ENCODE measurements around the gene UBQLN4. TPM values are rescaled to one million over a fixed set of nuclear protein-coding genes. Genes with fewer than 3 reads are reported as not detected.
A peak's percentile ranks its signal among the peaks of the same experiment; 100 is the strongest.

UBQLN4 gene
- total RNA-seq, 1 donor from 2014 or later = 97.8 TPM

DNA sequence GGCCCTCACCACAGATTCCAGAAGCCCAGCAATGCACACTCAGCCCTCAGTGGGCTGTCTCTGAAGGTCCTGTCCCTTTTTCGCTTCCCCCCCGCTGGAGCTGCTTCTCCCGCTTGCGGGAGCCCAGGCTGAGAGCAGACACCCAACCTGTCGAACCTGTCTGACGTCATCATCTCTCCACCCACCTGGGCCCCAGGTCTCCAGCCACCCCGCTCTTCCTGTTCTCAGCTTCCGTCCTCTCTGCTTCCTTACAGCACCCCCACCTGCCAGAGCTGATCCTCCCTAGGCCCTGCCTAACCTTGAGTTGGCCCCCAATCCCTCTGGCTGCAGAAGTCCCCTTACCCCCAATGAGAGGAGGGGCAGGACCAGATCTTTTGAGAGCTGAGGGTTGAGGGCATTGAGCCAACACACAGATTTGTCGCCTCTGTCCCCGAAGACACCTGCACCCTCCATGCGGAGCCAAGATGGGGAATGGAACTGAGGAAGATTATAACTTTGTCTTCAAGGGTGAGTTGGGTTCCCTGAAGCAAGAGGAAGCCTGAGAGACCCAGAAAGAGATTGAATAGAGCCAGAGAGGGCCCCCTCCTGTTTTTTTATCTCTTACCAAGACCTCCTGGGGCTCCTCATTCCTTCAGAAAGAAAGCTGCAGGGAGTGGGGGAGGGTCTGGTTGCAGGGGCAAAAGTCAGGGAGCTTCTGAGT is 7.5 kb upstream of the UBQLN4 start, which contains the start of gene RAB25:
RAB25 (plus strand) TSS at position 224 of the 700 bp plus-strand sequence; CDS start at position 465, 241 bp downstream.
- Mint-ChIP-seq H3K9me3 (ENCODE audit: low read depth) (no peaks in the 10 kb centered on the region), H3K36me3 (ENCODE audit: insufficient read depth) (peaks cover 3% of the 10 kb centered on the region), H3K27me3 (no peaks in the 10 kb centered on the region), H3K4me3 (ENCODE audit: low read depth) (peak within 1 kb of the TSS; percentile 96), H3K4me1 (ENCODE audit: low read depth) (peaks cover 24% of the 10 kb centered on the region), H3K27ac (peak within 1 kb of the TSS; percentile 98)
- peak; percentile 61 for DNase-seq (ENCODE audit: low spot score, unreplicated experiment)
- TF ChIP-seq, protein P1, sequence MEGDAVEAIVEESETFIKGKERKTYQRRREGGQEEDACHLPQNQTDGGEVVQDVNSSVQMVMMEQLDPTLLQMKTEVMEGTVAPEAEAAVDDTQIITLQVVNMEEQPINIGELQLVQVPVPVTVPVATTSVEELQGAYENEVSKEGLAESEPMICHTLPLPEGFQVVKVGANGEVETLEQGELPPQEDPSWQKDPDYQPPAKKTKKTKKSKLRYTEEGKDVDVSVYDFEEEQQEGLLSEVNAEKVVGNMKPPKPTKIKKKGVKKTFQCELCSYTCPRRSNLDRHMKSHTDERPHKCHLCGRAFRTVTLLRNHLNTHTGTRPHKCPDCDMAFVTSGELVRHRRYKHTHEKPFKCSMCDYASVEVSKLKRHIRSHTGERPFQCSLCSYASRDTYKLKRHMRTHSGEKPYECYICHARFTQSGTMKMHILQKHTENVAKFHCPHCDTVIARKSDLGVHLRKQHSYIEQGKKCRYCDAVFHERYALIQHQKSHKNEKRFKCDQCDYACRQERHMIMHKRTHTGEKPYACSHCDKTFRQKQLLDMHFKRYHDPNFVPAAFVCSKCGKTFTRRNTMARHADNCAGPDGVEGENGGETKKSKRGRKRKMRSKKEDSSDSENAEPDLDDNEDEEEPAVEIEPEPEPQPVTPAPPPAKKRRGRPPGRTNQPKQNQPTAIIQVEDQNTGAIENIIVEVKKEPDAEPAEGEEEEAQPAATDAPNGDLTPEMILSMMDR (IDR thresholded peaks at IDR 0.05; ENCODE audit: unreplicated experiment) = no peak

DNA sequence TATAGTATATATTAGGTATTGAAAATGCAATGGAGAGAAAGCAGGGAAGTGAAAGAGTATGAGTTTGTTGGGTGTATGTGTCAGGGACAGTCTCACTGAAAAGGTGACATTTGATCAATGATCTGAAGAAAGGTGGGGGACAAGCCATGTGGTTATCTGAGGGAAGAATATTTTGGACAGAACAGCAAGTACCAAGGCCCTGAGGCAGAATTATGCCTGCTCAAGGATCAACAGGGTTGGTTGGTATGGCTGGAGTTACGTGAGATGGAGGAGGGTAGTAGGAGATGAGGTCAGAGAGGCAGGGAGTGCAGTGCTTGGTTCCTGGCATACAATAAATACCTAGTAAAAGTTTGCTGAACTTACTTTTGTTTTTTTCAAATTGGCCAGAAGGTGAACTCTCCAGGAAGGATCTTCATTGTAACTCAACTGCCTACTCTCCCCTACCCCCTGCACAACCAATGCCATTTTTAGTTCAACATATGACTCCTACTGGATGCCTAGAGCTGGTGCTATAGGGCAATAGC is 2.8 kb upstream of the UBQLN4 start:
- Mint-ChIP-seq H3K4me3 (ENCODE audit: low read depth) (peak overlapping the region; percentile 15), H3K27me3 (no peaks in the 10 kb centered on the region), H3K9me3 (ENCODE audit: low read depth) (no peaks in the 10 kb centered on the region), H3K36me3 (ENCODE audit: insufficient read depth) (peaks cover 4% of the 10 kb centered on the region), H3K27ac (no peak overlapping the region), H3K4me1 (ENCODE audit: low read depth) (peaks cover 23% of the 10 kb centered on the region)
- no peak for DNase-seq (ENCODE audit: low spot score, unreplicated experiment)
- TF ChIP-seq, protein P1 (IDR thresholded peaks at IDR 0.05; ENCODE audit: unreplicated experiment) = no peak

DNA sequence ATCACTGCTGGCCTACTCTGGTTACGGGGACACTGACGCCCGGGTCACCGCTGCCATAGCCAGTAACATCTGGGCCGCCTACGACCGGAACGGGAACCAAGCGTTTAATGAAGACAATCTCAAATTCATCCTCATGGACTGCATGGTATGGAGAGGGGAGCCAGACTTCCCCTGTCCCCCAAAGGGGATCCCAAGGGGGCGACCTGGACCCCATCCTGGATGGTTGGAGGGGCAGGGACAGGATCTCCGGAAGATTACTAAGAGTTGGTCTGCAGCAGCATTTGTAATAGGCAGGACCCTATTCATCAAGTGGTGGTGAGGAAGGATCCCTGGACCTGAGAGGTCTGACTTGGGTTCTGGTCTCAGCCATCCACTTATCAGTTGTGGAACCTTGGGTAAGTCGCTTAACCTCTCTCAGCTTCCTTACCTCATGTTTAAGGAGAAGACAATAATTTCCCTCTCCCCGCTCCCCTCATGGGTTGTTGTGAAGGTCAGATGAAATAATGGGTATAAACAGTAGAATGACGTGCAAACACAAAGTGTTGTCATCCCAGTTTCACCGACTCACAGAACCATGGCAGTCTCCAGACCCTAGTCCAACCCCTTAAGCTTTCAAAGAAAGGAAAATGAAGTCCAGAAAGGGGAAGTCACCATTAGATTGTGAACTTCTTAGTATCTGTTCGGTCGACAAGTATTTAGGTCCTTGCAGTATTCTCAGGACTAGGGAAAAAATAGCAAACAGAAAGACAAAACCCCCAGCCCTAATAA is 1.9 kb upstream of the UBQLN4 start:
- Mint-ChIP-seq H3K36me3 (ENCODE audit: insufficient read depth) (peaks cover 4% of the 10 kb centered on the region), H3K27me3 (no peaks in the 10 kb centered on the region), H3K9me3 (ENCODE audit: low read depth) (no peaks in the 10 kb centered on the region), H3K27ac (peak overlapping the region; percentile 59), H3K4me1 (ENCODE audit: low read depth) (peaks cover 17% of the 10 kb centered on the region), H3K4me3 (ENCODE audit: low read depth) (peak overlapping the region; percentile 97)
- TF ChIP-seq, protein P1 (IDR thresholded peaks at IDR 0.05; ENCODE audit: unreplicated experiment) = no peak
- DNase-seq (ENCODE audit: low spot score, unreplicated experiment) = no peak

DNA sequence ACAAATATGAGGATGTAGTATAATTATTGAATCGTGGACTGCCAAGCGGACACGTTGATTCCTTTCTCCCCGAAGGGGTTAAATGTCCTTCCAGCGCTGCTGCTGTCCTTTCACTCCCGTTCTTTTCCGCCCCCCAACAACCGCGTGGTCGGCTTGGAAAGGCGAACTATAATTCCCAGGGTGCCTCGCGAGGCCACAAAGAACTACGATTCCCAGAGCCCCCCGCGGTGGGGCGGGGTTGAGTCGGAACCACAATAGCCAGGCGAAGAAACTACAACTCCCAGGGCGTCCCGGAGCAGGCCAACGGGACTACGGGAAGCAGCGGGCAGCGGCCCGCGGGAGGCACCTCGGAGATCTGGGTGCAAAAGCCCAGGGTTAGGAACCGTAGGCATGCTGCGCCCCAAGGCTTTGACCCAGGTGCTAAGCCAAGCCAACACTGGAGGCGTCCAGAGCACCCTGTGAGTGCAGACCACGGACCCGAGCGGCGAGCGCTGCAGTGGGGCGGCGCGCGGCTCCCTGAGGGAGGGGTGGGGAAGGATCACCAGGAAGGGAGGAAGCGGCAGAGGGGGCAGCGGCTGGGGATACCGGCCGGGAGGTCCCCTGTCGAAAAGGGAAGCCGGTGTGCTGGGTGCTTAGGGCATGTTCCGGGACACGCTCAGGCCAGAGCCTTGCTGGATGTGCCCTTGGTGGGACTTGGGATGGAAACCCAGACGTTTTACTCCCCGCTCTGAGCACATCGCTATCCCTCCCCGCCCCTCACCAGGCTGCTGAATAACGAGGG is 1.1 kb upstream of the UBQLN4 start, which contains the start of gene LAMTOR2:
LAMTOR2 (plus strand) TSS at position 283 of the 781 bp plus-strand sequence; CDS start at position 391, 108 bp downstream.
- no peaks in the 10 kb centered on the region for H3K9me3 Mint-ChIP-seq (ENCODE audit: low read depth)
- peak within 1 kb of the TSS; percentile 98 for H3K27ac Mint-ChIP-seq
- H3K27me3 Mint-ChIP-seq = no peaks in the 10 kb centered on the region
- H3K4me3 Mint-ChIP-seq (ENCODE audit: low read depth) = peak within 1 kb of the TSS; percentile 97
- TF ChIP-seq, protein P1 (IDR thresholded peaks at IDR 0.05; ENCODE audit: unreplicated experiment) = no peak
- peaks cover 17% of the 10 kb centered on the region for H3K4me1 Mint-ChIP-seq (ENCODE audit: low read depth)
- DNase-seq (ENCODE audit: low spot score, unreplicated experiment) = peak; percentile 95
- peaks cover 6% of the 10 kb centered on the region for H3K36me3 Mint-ChIP-seq (ENCODE audit: insufficient read depth)
